ENCODE measurements around the gene CORO7.
A peak's percentile ranks its signal among the peaks of the same experiment; 100 is the strongest.

Gene CORO7

DNA sequence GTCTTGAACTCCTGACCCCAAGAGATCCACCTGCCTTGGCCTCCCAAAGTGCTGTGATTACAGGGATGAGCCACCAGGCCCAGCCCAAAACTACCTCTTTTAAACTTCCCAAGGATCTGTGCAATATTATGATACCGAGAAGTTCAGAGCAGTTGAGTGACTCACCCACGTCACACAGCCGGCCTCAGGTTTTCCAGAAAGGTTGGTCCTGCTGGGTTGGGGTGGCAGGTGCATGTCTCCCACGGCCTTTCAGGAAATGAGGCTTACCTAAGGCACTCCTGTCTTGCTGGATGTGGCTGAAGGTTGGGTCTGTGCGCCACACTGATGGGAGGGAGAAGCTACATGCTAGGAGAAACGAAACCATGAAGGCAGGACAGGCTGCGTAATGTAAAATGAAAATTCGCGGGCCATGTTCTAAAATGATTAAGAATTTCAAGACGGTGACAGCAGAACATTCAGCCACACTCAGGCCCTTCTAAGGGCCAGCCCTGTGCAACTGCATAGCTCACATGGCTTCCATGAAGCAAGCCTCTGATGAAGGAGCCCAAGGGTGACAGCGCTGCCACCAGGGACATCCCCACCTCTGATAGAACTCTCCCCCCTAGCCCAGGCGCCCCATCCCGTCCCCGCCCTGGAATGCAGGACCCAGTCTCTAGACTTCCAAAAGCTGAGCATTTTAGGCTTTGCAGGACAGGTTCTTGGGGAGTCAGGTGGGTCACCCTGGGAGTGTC lies 107.1 kb downstream of the CORO7 start:
- Histone ChIP-seq H2AFZ (ENCODE audit: low read depth, low read length) (no peak overlapping the region), H3K9me3 (ENCODE audit: low read length) (no peaks in the 10 kb centered on the region), H3K36me3 (ENCODE audit: insufficient read depth, low read length) (no peaks in the 10 kb centered on the region), H3K4me1 (ENCODE audit: insufficient read depth, low read length) (peaks cover 15% of the 10 kb centered on the region), H3K27me3 (ENCODE audit: insufficient read depth, low read length) (no peaks in the 10 kb centered on the region), H3K4me3 (ENCODE audit: low read length) (no peak overlapping the region)

- no peaks in the 10 kb centered on the region for H3K36me3 ChIP-seq (ENCODE audit: insufficient read depth, low read length)
- H3K4me3 ChIP-seq (ENCODE audit: low read length): peak overlapping the region; percentile 16
- H2AFZ ChIP-seq (ENCODE audit: low read depth, low read length): no peak overlapping the region
- H3K4me1 ChIP-seq (ENCODE audit: insufficient read depth, low read length): peaks cover 19% of the 10 kb centered on the region
- H3K27me3 ChIP-seq (ENCODE audit: insufficient read depth, low read length): no peaks in the 10 kb centered on the region
- H3K9me3 ChIP-seq (ENCODE audit: low read length): no peaks in the 10 kb centered on the region
Observed at GRCh38 chr16:4307215-4308037, 109.0 kb downstream of the CORO7 start.

GRCh38 chr16:4306470-4307214 lies 109.8 kb downstream of the CORO7 start:
- Histone ChIP-seq H2AFZ (ENCODE audit: low read depth, low read length) (peak overlapping the region; percentile 52), H3K9me3 (ENCODE audit: low read length) (no peaks in the 10 kb centered on the region), H3K4me1 (ENCODE audit: insufficient read depth, low read length) (peaks cover 19% of the 10 kb centered on the region), H3K27me3 (ENCODE audit: insufficient read depth, low read length) (no peaks in the 10 kb centered on the region), H3K36me3 (ENCODE audit: insufficient read depth, low read length) (no peaks in the 10 kb centered on the region), H3K4me3 (ENCODE audit: low read length) (peak overlapping the region; percentile 16)

All from neuron (in vitro differentiated cells).